GM06990 (cell line): Measurements from ENCODE around the gene COASY.

Source experiments
- DNase-seq: peaks from one replicate; pipeline ENCODE4 v3.0.0-alpha.2; 2011; ENCODE audit not compliant: insufficient read length; ENCODE audit errors: extremely low read depth
- H3K27me3 ChIP-seq: replicated peaks from 2 replicates; pipeline ENCODE4 v1.6.0; 2011; ENCODE audit warnings: low read length; ENCODE audit not compliant: control insufficient read depth, insufficient read depth
- H3K36me3 ChIP-seq: 2 replicates; pipeline ENCODE4 v1.5.1; 2011; ENCODE audit warnings: low read length; ENCODE audit not compliant: control insufficient read depth, insufficient read depth
- H3K4me3 ChIP-seq: replicated peaks from 2 replicates; pipeline ENCODE4 v1.5.1; 2011; ENCODE audit warnings: low read depth, mild to moderate bottlenecking, control low read depth, low read length
- CTCF ChIP-seq: IDR thresholded peaks from 2 replicates; pipeline ENCODE4 v1.5.1; 2011; ENCODE audit warnings: low read length, control low read depth, mild to moderate bottlenecking, inconsistent platforms; ENCODE audit not compliant: insufficient read depth, poor library complexity, severe bottlenecking

COASY gene

GRCh38 chr17:42578282-42578869 lies 16.4 kb downstream of the COASY start:
- Histone ChIP-seq H3K4me3 (peak overlapping the region; percentile 94), H3K27me3 (no peaks in the 10 kb centered on the region), H3K36me3 (peaks cover 34% of the 10 kb centered on the region)
- DNase-seq: peak; percentile 79
- TF ChIP-seq CTCF: peak; percentile 72

DNA sequence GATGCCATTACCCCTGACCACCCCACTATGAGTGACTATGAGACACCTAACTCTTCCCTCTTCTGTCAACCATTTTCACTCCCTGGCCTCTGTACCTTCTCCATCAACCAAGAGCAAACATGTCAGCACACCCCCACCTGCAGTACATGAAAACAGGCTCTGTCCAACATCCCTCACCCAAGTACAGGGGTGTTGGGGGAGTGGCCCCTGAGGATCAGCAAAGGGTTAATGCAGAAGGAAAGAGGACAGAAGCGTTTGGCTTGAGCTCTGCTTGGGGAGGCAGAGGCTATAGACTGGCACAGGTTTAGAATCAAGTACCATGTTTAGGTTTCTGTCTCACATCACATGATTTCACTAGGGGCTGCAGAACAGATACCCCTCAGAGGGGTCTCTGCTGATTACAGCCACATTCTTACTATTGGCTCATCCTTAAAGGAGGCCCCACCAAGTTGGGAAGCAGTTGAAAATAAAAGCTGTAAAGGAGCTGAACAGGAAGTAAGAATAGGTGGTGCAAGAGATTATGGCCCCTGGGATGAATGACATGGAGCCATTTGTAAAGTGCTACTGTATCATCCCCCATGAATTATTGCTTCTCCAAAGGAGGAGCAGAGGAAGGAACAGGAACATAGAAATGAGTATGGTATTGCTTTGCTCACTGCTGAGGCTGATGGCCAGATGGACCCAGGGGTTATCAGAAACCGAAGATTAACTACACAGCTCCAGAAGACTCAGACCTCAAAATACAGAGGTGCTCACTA lies 18.0 kb downstream of the COASY start:
- H3K4me3 ChIP-seq: no peak overlapping the region
- peaks cover 34% of the 10 kb centered on the region for H3K36me3 ChIP-seq
- no peak for DNase-seq
- TF ChIP-seq CTCF: no peak
- H3K27me3 ChIP-seq: no peaks in the 10 kb centered on the region

DNA sequence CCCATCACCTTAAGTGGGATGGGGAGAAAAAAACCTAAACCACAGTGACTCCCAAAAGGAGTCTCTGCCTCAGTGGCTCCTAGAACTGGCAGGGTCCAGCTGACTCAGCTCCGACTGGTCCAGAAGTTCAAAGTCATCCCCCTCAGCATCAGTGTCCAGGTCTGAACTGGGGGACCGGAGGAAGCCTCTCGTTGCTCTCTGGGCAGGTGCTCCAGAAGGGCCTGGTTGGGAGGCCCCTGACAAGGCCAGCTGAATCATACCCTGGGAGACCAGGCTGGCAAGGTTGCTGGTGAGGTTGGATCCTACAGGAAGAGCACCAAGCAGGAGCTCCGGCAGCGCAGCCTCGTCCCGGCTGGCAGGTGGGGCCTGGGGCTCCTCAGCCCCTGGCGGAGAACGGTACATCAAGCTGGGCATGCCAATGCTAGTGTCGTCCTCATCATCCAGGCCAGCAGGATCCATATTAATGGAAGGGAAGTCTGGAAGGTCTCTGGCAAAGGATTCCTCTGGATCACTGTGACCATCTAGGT lies 19.9 kb downstream of the COASY start:
- TF ChIP-seq CTCF: no peak
- no peaks in the 10 kb centered on the region for H3K27me3 ChIP-seq
- peaks cover 38% of the 10 kb centered on the region for H3K36me3 ChIP-seq
- no peak overlapping the region for H3K4me3 ChIP-seq
- no peak for DNase-seq

GRCh38 chr17:42584880-42585279 lies 22.9 kb downstream of the COASY start:
- no peak for DNase-seq
- Histone ChIP-seq H3K27me3 (no peaks in the 10 kb centered on the region), H3K36me3 (peaks cover 45% of the 10 kb centered on the region), H3K4me3 (no peak overlapping the region)
- TF ChIP-seq CTCF: no peak

DNA sequence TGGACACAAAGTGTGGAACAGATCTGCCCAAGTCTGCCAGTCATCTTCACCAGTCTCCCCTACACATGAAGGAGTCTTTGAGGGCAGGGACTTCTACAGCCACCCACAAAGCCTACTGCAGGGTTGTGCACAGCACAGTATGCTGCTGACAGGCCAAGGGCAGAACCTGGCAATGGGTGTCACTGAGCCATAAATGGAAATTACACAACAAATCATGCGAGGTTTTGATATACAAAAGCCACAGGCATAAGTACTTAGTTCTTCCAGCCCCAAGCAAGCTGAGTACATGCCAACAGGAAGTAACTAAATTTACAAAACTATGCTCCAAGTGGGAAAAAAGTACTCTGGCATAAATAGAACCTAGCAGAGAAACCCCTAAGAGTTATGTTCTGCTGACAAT lies 23.4 kb downstream of the COASY start:
- no peak for DNase-seq
- Histone ChIP-seq H3K4me3 (no peak overlapping the region), H3K36me3 (peaks cover 47% of the 10 kb centered on the region), H3K27me3 (no peaks in the 10 kb centered on the region)
- TF ChIP-seq CTCF: no peak
